Fibroblast of gingiva (primary cell): Measurements from ENCODE around the gene SIK1.
"Not testable (repeated sequence)": the region's sequence is repeated elsewhere in the genome, so short reads cannot be mapped to it uniquely, and the experiment has no call there.

Experiments
- DNase-seq: peaks from one replicate; pipeline ENCODE4 v3.0.0-alpha.2; 2011; ENCODE audit warnings: low read depth

The SIK1 gene

DNA sequence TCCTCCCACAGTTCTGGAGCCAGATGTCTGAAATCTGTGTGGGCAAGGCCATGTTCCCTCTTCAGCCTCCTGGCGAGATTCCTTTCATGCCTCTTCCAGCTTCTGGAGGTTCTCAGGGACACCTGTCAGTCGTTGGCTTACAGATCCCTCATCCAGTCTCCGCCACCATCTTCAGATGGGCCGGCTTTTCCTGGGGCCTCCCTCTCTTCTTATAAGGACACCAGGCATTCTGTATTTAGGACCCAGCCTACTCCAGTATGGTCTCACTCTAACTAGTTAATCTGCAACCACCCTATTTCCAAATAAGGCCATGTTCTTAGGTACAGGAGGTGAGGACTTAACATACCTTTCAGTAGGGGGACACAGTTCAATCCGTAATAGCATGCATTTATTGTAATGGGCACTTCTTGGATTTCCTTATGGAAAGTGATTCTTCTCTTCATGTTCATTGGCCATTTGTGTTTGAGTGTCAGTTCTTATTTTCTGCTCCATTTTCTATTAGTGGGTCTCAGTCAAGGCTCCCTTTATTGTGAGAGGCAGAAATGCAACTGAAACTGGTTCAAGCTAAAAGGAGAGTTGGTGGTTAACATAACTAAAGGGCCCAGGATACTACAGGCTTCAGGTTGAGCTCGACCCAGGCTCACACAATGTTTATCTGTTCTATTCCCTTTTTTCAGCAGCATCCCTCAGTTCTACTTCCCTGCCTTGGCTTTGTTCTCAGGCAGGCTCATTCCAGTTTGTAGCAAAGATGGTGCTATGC lies 12.6 kb upstream of the SIK1 start:
- not testable (repeated sequence) for DNase-seq

DNA sequence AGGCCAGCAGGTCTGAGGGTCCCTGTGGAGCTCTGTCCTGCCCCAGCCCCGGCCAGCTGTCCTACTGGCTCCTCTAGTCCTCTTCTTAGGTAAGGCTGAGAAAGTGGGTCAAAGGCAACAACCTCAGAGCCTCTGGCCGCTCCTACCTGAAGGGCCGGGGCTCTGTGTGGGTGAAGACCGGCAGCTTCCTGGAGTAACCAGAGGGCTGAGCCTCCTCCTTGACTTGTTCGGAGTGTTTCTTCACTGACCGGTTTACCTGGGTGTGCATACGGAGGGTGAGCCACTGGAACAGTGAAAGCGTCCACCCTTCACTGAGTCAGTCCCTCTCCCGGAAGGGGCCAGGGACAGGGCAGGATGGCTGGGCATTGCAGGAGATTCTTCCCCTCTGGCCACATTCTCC lies 9.3 kb upstream of the SIK1 start:
- DNase-seq: not testable (repeated sequence)

DNA sequence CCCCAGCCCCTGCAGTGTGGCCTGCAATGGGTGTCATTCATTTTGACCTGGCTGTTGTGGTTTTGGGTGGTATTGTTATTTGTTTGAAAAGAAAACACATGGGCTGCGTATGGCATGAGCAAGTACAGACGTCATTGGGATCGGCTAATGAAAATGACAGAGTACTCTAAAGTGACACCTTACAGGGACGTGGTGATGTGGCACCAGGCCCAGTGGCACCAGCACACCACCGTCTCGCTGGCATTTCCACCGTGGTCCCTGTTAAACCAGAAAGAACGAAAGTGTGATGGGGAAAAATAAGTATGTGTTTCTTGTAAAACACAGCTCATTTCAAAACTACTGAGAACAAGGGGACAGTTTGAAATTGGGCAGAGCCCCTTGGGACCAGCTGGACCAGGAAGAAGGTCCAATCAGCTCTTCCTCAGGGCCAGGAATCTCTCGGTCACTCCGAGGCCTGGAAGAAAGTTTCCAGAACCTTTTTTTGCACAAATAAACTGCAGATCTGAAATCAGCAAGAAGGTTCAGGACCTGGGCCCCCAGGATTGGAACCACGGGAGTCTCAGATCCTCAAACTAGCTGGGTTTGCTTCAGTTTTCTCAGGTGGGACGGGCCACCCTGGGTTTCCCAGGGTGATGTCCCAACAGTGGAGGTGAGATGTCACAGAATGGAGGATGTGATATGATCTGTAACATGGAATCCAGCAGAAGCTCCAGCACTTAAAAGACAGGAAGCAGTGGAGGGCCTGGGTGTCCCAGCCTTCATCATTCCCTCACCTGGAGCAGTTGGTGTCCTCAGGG lies 6.6 kb upstream of the SIK1 start:
- not testable (repeated sequence) for DNase-seq

DNA sequence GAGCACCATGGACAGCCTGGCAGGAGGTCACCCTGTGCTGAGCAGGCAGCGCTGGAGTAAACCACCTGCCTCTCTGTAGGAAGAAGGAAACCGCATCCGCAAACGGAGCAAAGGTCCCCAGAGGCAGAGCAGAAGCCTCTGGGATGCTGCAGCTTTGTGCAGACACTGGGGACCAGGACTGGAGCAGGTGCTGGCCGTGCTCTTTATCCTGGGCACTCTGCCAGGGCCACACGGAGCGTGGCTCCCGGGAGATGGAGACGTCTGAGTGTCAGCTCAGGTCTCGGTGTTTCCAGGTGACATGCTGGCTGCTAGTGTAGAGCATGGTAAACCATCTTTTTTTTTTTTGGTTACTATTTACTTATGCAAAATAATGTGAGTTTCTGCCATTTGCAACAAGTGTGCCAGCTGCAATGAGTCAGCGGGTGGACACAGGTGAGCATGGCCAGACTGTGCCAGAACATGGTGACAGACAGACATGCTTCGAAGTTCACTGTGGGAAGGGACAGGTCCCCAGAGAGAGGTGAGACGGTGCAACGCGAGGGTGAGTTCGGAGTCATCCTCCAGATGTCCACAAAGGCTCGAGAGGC lies 4.0 kb upstream of the SIK1 start:
- not testable (repeated sequence) for DNase-seq

DNA sequence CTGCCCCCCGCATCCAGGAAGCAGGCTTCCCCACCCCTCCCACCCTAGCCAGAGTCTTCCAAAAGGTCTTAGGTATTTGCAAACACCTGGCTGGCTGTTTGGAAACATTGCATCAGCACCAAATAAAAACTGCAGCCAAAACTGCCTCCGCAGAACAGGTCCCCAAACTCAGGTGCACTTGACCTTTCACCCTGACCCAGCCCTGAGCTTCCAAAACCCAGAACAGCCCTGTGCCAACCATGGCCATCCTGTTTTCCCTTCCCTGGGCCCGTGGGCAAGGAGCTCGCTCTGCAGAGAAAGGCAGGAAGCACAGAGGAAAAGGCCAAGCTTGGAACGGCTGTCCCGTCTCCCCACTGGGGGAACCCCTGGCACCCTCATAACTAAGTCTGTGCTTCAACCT lies 2.0 kb upstream of the SIK1 start:
- not testable (repeated sequence) for DNase-seq

DNA sequence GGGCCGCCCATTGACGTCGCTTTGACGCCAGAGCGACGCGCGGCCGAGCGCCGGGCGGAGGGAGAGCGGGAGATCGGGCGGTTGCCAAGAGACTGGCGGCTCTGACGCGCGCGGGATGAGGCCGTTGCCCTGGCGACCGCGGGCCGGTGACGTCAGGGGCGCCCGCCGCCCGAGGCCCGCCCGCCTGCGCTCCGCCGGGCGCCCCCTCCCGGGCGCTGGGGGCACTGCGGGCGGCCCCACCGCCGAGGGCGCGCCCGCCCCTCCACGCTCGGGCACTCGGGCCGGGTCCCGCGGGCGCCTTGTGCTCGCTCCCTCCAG lies 270 bp upstream of the SIK1 start:
- not testable (repeated sequence) for DNase-seq

DNA sequence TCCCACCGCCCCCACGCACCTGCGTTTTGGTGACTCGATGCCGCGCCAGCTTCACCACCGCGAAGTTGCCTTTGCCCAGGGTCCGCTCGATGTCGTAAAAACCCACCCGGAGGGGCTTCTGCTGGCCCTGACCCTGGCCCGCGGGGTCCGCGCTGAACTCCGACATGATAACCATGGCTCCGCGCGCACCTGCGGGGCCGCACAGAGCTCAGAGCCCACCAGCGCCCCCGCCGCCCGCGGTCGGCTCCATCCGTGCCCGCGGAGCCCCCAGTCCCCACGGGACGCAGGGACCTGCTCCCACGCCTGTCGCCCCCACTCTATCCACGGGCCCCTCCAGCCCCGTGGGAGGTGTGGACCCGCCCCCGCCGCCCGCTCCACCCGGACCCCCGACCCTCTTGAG lies 927 bp downstream of the SIK1 start:
- not testable (repeated sequence) for DNase-seq

DNA sequence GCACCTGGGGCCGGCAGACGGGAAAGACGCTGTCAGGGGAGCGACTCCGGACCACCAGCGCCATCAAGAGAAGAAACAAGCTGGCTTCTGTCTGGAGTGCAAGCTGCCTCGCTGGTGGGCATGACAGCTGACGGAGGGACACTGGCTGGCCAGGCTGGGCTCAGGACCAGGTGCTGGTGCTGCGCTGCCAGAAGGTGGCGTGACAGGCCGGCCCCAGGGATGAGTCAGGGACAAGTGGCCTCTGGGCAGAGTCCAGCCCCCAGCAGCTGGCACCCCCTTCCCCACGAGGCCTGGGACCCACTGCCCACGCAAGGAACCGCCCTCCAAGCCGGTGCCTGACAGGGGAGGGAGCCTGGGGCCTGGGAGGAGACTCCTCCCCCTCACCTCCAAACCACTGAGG lies 7.5 kb downstream of the SIK1 start:
- not testable (repeated sequence) for DNase-seq

DNA sequence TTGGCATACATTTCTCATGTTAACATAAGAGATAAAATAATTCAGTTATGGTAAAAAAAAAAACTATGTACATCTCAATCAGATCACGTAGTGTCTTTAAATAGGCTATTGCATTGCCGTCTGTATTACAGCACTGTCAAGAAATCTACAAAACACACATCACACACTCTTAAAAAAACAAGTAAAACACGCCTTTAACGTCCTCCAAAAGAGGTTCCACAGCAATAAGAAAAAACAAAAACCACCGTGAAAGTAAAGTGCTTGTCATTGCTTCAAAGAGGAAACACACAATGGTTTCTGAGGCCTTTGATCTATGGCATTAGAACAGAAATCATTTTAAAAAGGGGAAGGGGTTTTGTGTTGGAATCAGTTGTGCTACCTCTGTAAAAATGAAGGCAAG lies 12.4 kb downstream of the SIK1 start:
- DNase-seq: not testable (repeated sequence)

DNA sequence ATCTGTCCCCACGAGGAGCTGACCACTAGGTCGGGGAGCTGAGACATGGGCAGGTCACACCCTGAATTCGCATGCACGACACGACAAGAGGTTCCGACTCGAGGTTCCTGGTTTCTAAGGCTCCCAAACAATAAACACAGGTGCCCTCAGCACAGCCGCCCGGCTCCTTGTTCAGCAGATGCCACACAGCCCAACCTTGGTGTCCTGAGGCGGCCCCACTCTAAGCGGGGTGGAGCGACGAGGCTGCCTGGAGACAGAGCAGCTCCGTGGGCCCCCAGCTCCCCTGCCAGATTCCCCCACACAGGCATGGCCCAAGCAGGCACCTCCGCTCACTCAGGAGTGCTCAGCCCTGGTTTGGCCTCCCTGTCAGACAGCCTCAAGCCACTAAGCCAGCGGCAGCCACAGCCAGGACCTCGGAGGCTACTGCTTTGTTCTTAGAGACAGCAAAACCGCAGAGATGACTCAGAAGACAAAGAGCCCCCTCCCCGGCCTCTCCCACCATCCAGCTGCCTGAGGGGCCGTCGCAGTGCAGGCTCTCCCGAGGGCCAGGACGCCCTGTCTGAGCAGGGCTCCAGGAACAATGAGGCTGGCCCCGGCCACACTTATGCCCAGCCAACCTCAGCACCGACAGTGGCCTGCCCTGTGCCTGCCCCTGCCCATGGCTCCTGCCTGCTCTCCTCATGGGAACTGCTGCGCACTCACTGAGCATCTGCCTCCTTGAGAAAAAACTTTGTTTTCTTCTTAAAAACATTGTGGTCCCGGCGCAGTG lies 14.7 kb downstream of the SIK1 start:
- not testable (repeated sequence) for DNase-seq

DNA sequence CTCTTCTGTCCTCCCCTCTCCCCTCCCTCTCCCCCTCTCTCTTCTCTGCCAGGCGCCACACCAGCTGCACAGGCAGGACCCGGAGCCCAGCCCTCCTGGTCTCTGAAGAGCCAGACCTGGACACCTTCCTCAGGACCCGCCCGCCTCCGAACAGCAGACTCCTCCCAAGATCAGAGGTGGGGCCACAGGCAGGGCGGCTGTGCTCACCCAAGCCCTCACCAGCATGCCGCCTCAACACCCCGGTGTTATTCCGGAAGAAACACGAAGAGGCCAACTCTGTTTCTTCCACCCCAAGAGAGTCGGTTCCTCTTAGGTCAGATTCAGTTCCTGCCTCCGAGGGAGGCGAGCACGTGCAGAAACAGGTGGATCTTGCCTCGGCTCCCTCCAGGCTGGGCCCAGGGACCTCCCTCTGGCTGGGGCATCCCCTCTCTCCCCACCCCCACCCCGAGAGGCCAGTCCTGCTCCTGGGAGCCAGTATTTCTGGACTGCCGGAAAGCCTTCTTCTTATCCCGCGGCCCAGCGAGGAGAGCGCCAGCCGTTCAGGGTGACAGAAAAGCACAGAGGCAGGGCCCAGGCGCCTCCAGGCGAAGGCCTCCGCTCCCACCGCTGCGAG lies 16.4 kb downstream of the SIK1 start:
- not testable (repeated sequence) for DNase-seq

DNA sequence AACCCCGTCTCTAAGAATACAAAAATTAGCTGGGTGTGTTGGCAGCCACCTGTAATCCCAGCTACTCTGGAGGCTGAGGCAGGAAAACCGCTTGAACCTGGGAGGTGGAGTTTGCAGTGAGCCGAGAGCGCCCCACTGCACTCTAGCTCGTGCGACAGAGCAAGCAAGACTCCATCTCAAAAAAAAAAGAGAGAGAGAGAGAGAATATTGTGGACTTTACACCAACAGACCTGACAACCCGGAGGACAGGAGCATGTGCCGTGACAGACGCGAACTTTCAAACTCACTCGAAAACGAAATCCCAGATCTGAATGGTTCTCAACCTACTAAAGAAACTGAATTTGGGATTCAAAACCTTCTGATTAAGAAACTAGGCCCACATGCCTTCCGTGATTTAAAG lies 19.8 kb downstream of the SIK1 start:
- DNase-seq: not testable (repeated sequence)

DNA sequence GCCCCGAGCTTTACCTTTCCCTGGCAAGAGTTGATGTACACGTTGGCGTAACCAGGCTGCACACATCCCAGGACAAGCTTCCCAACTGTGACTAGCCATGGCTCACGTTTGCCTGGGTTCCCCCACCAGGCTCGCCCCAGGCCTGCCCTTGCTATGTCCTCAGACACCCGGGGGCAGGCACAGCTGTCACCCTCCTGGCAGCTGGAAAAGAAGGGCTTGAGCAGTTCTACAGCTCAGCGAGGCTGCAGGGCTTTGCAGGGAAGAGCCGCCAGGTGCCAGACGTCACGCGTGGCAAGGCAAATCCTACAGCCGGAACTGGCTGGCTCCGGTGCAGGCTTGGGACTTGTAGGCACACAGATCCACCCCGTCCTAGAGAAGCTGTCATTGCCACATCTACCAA lies 22.5 kb downstream of the SIK1 start:
- DNase-seq: not testable (repeated sequence)

DNA sequence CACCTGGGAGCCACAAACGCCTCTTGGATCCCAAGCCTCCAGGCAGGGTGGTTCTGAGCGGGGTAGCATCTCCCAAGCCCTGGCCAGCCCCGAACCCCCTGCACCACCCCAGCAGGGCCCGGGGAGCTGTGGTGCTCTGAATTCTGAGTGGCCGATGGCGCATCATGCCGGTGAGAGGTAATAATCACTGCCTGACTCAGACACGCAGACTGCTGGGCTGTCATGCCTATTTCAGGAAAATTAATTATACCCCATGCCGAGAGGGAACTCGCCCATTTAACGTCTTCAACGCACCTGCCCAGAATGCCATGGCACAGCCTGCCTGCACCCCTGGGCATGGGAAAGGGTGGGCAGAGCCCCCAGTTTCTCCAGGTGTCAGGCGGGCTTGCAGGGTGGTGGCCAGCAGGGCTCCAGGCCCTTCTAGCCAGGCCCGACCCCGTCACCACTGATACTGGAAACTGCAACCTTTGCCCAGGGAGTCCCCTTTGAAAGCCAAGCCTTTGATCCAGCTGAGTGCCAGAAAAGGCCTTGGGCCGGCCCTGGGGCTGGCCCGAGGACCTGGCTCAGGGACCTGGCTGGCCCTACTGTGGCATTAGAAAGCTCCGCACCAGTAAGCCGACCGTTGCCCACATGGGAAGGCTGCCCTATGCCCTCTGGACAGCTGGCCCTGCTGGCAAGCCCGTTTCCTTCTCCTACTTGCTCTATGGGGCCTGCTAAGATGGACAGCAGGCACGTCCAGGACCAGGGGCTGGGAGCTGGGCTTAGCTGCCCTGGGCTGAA lies 23.1 kb downstream of the SIK1 start:
- not testable (repeated sequence) for DNase-seq

DNA sequence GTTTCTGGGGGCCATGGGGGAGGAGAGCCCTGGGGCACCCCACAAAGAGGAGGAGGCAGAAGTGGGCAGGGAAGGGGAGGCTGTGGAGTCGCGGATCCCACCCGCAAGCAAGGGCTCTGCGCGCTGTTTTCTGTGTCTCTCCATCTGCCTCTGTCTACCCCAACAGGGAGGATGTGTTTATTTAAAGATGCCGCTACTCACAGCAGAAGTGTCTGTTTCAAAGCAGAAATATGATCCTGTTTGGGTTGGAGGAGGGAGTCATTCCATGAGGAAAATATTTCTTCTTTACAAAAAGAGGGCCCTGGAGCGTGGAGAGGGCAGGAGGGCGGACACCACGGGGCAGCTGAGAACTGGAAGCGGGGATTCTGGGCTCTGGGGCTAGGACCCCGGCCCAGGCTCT lies 25.8 kb downstream of the SIK1 start:
- DNase-seq: not testable (repeated sequence)

DNA sequence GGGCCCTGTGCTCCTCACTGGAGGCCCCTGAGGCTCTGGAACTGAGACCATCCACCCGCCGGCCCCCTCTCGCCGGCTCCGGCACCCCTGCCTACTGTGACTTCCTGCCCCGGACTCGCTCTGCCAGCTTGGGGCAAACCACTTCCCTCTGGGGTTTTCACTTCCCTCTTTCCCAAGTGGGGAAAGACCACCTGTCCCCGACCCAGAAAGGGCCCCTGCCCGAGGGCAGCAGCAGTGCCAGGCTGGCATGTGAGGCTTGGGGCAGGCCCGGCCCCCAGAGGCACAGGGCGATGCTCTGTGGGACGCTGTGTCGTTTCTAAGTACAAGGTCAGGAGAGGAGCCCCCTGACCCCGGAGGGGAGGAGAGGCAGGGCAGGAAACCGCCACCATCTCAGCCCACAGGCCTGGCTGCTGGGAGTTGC lies 27.3 kb downstream of the SIK1 start:
- DNase-seq: not testable (repeated sequence)

DNA sequence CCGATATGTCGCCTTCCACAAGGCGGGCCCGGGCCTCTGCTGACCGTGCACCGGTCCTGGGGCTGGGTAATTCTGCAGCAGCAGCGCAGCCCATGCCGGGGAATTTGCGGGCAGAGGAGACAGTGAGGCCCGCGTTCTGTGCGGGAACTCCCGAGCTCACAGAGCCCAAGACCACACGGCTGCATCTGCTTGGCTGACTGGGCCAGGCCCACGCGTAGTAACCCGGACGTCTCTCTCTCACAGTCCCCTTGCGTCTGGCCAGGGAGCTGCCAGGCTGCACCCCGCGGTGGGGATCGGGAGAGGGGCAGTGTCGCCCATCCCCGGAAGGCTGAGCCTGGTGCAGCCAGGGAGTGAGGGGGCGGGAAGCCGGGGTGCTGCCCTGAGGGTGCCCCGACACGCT lies 27.8 kb downstream of the SIK1 start:
- DNase-seq: not testable (repeated sequence)

DNA sequence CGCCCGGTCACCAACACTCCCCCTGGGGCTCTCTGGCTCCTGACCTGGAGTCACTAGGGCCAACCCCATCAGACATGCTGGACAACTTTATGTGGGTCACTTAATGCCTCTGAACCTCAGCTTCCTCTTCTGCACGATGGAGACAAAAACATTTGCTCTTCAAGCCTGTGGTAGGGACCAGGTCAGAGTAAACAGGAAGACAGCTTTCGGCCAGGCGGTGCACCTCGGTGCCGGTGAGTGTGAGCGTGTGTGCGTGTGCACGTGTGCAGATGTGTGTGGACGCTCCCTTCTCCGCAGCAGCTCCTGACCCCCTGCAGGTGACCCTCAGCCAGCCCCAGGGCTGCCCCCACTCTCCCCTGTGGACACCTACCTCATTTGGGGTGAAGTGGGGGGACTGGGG lies 28.4 kb downstream of the SIK1 start:
- not testable (repeated sequence) for DNase-seq

DNA sequence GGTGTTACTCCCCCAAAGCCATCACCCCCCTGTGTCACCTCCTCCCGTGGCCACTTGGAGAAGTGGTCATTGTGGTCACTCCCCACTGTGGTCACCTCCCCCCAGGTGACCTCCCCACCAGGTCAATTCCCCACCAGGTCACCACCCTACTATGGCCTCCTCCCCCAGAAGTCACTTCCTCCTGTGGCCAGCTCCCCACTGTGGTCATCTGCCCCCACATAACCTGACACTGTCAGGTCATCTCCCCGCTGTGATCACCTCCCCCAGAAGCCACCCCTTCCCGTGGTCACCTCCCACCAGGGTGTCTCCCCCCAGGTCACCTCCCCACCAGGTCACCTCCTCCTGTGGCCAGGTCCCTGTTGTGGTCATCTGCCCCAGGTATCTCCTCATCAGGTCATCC lies 28.9 kb downstream of the SIK1 start:
- DNase-seq: not testable (repeated sequence)

DNA sequence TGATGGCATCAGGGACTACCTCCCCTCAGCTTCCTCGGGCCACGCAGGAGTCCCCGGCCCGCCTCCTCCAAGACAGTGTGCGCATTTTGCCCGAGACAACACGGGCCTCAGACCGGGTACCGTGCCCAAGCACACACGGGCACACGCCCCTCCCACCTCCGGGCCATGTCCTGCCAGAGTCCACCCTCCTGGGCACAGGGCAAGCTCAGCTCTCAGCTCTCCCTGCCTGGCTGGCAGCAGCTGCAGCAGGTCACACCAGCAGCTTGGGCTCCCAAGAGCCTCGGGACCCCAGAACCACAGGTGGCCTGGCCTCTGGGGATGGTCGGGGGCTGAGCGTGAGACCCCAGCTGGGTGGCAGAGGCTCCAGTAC lies 29.5 kb downstream of the SIK1 start:
- DNase-seq: not testable (repeated sequence)
